ENCODE results near the gene MAPKAP1.

GRCh38 chr9:125679597-125680189 lies 27.3 kb downstream of the MAPKAP1 start:
- TF ChIP-seq CTCF (IDR thresholded peaks at IDR 0.05; ENCODE audit: low read depth, low read length, poor library complexity, severe bottlenecking), result no peak
- no peak for TF ChIP-seq EZH2phosphoT487 (IDR thresholded peaks at IDR 0.05; ENCODE audit: borderline replicate concordance, low read length)
